ENCODE measurements around the gene MGLL.

Gene MGLL

GRCh38 chr3:127834771-127835170 lies 12.5 kb upstream of the MGLL start:
- no peak for DNase-seq

- DNase-seq, result no peak
Observed at GRCh38 chr3:127833281-127834032, 11.1 kb upstream of the MGLL start.

DNA sequence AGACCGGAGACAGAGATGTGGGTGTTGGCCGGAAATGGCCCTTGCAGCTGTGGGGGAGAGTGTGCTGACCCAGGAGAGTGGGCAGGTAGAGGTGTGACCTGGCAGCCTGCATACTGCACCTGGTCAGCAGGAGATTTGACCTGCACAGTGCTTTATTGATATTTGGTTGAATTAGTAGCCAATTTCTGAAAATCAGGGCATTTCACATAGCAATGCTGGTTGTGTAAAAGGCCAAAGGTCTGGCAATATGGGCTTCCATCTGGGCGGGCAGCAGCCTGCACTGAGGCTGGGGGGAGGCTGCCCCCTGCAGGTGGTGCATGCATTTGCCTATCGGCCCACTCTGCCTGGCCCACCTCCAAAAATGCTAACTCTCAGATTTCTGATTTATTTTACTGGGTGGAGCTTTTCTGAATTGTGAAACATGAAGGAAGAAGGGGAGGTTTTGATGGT lies 9.4 kb upstream of the MGLL start:
- DNase-seq, result no peak

DNA sequence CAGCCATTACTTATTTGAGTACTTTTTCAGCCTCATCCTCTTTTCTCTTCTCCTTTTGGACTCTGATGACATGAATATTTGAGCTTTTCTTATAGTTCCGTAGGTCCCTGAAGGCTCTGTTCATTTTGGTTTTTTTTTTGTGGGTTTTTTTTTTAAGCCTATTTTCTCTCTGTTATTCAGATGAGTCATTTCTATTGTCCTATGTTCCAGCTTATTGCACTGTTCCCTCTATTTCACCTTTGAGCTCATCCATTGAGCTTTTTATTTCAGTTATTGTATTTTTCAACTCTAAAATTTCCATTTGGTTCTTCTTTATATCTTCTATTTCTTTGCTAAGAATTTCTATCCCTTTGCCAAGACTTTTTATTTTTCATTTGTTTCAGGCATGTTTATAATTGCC lies 7.2 kb upstream of the MGLL start:
- DNase-seq, result no peak

DNA sequence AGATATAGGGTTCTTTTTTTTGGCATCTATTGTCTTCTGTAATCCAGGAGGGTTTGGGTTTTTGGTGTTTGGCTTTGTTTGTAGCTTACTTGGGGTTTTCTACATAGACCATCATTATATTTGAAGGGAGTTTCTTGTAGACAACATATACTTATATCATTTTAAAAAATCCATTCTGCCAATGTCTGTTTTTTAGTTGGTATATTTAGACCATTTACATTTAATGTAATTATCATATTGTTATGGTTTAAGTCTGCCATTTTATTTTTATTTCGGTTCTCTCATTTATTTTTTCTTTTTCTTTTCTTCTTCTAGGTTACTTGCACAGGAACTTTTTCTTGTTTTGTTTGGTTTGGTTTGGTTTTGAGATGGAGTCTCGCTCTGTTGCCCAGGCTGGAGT lies 5.5 kb upstream of the MGLL start:
- no peak for DNase-seq

GRCh38 chr3:127825756-127826155 lies 3.4 kb upstream of the MGLL start:
- no peak for DNase-seq

- no peak for DNase-seq
Observed at GRCh38 chr3:127824151-127824825, 2.0 kb upstream of the MGLL start.

GRCh38 chr3:127823426-127823857 lies 1.1 kb upstream of the MGLL start:
- peak; percentile 40 for DNase-seq

DNA sequence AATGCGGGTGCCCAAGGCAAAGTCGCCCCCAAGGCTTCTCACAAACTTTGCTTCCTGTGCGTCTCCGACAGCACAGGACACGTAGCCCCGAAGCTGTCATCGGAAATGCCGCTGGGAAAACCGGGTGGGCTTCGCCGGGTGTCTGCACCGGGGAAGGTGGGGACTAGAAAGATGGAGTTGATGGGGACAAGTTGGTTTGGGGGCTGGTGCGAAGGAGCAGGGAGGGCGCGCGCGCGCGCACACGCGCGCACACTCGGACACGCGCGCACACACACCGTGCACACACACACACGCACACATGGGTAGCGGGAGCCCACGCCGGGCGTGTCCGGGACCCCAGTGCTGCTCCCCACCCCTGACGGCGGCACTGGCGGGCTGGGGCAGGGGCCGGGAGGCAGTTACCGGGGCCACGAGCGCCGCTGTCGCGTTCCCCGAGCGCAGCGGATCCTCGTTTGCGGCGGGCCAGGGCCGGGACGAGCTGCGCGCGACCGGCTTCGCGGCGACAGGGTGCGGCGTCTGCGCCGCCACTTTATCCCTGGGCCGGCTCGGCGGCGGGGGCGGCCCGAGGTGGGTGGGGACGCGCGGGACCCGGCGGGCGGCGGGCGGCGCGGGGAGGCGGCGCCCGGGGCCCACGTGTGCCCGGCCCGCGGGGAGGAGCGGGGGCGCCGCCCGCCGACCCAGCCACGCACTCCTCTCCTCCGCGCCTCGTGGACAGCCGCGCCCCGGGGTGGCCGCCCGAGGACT lies 539 bp upstream of the MGLL start:
- DNase-seq, result peak; percentile 58

GRCh38 chr3:127821394-127821793 lies 921 bp downstream of the MGLL start:
- no peak for DNase-seq

DNA sequence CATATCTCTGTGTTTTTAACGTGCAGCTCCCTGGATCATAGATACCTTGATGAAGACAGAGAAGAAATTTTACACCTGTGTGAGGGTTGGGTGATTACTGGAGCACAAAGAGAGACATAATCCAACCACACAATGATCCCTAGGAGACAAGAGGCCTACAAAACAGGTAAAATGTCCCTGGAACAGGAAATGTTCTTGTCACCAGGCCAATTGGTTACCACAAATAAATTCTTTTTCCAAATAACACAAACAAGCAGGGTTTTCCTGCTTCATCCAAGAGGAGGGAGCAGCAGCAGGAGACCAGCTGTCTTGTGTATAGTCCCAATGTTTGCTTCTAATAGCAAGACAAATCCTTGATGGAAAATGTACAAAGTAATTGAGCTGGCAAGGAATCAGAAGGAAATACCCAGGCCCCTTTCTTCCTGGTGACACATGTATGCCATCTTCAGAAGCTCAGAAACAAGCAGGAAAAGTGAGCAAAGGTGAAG lies 1.4 kb downstream of the MGLL start:
- peak; percentile 56 for DNase-seq

- DNase-seq, result no peak
Observed at GRCh38 chr3:127820221-127820825, 2.0 kb downstream of the MGLL start.

DNA sequence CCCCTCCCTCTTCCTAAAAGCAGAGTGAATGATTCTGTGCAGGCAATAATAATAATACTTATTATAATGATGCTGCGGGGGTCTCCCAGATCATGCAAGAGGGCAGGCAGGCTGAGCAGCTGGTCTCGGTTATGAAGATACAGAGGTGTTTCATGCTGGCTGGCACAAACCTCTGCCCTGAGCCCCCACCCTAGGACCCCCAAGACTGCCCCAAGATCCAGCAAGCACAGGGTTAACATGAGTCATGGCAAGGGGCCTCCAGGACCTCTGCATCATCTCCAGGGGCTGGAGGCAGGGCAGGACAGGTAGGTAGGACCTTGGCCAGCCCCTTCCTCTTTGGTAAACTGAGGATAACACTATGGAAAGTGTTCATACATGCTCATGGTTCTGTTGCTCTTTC lies 2.7 kb downstream of the MGLL start:
- no peak for DNase-seq

DNA sequence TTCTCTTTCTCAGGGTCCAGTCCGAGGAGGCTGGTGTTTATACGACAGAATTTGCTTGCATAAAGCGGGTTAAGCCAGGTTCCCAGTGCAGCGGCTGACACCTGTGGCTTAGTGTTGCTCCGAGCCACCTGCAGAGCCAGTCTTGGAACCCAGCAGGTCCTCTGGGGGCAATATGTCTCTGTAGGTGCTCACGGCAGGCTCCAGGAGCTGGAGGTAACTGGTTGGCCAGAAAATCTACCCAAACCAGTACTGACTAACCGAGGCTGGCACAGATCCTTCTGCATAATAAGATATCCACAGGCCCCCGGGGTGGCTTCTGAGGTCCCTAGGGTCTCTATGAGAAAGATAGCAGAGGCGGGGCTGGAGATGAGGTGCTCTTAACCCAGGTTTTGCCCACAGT lies 3.2 kb downstream of the MGLL start:
- DNase-seq, result peak; percentile 10

DNA sequence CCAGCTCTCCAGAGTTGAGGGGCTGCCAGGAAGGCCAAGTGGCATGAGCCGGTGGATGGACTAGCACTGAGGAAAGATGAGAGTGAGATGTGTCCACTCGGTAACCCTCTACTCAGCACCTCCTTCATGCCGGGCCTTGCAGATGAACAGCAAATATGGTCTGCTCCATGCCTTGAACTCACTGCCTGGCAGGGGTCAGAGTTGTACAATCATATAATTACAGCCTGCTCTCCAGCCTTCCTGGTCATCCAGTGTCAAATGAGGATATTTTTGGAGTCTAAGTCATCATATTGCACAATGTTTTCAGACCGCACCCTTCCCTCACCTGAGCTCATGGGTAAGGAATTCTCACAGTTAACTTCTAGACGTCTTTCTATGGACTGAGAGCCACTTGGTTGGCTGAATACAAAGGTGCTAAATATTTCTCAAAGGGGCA lies 4.9 kb downstream of the MGLL start:
- no peak for DNase-seq

DNA sequence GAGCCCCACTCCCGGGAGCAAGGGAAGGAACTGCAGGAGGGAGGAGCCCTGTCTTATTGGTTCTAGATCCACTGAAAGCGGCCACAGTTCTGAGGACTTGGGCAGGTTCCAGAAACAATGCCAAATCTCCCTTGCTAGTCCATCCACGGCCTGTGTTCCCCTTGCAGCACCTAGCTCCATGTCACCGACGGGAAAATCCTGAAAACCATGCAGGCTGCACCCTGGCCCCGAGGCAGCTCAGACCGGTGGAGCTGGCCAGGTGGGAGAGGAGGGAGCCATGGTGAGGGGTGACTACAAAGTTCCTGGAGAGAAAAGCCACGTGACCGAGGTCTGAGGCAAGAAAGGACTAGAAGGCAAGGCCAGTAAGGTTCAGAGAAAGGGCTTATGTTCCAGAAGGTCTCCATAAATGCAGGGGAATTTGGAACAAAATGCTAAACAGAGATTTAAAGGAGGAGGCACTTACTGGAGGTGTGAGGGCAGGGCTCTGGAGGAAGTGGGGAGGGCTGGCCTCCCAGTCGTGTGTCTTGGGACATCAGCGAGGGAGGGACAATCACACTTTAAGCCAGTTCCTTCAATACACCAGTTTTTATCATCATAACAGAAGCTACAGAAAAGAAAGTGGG lies 5.4 kb downstream of the MGLL start:
- no peak for DNase-seq

GRCh38 chr3:127815641-127816605 lies 6.4 kb downstream of the MGLL start:
- DNase-seq, result peak; percentile 42

GRCh38 chr3:127815001-127815400 lies 7.3 kb downstream of the MGLL start:
- DNase-seq, result peak; percentile 34

GRCh38 chr3:127814325-127814781 lies 8.0 kb downstream of the MGLL start:
- DNase-seq, result no peak

GRCh38 chr3:127812151-127812550 lies 10.2 kb downstream of the MGLL start:
- DNase-seq, result no peak

GRCh38 chr3:127811717-127812116 lies 10.6 kb downstream of the MGLL start:
- DNase-seq, result no peak
